Measurements from ENCODE around the gene TMEM52.

TMEM52 gene

GRCh38 chr1:1922702-1922955 is 3.5 kb upstream of the TMEM52 start:
- TF ChIP-seq CTCF (IDR thresholded peaks at IDR 0.05; ENCODE audit: borderline replicate concordance, insufficient read depth, low read depth, low read length): no peak
- no peak overlapping the region for H3K4me3 ChIP-seq (ENCODE audit: low read depth, low read length)

GRCh38 chr1:1921901-1922701 is 3.0 kb upstream of the TMEM52 start:
- no peak for TF ChIP-seq CTCF (IDR thresholded peaks at IDR 0.05; ENCODE audit: borderline replicate concordance, insufficient read depth, low read depth, low read length)
- H3K4me3 ChIP-seq (ENCODE audit: low read depth, low read length): no peak overlapping the region

- TF ChIP-seq CTCF (IDR thresholded peaks at IDR 0.05; ENCODE audit: borderline replicate concordance, insufficient read depth, low read depth, low read length): no peak
- H3K4me3 ChIP-seq (ENCODE audit: low read depth, low read length): no peak overlapping the region
Measured at GRCh38 chr1:1921459-1921862, 2.4 kb upstream of the TMEM52 start.

GRCh38 chr1:1920608-1921458 is 1.8 kb upstream of the TMEM52 start:
- no peak overlapping the region for H3K4me3 ChIP-seq (ENCODE audit: low read depth, low read length)
- no peak for TF ChIP-seq CTCF (IDR thresholded peaks at IDR 0.05; ENCODE audit: borderline replicate concordance, insufficient read depth, low read depth, low read length)

GRCh38 chr1:1920057-1920607 is 1.1 kb upstream of the TMEM52 start:
- no peak overlapping the region for H3K4me3 ChIP-seq (ENCODE audit: low read depth, low read length)
- no peak for TF ChIP-seq CTCF (IDR thresholded peaks at IDR 0.05; ENCODE audit: borderline replicate concordance, insufficient read depth, low read depth, low read length)

GRCh38 chr1:1919304-1920056 is 401 bp upstream of the TMEM52 start:
- peak overlapping the region; percentile 47 for H3K4me3 ChIP-seq (ENCODE audit: low read depth, low read length)
- TF ChIP-seq CTCF (IDR thresholded peaks at IDR 0.05; ENCODE audit: borderline replicate concordance, insufficient read depth, low read depth, low read length): no peak
